ENCODE results near the gene CD151.
A peak's percentile ranks its signal among the peaks of the same experiment; 100 is the strongest.

Gene CD151

GRCh38 chr11:832529-833113 lies at the start of gene CD151:
Gene CD151, plus strand, starts transcription at chr11:832952. Its CDS starts 3,118 bp downstream, at chr11:836070.
- no peak for DNase-seq (ENCODE audit: low spot score)

- peak; percentile 25 for DNase-seq (ENCODE audit: low spot score)
Measured at GRCh38 chr11:783581-784015, 49.2 kb upstream of the CD151 start.

DNA sequence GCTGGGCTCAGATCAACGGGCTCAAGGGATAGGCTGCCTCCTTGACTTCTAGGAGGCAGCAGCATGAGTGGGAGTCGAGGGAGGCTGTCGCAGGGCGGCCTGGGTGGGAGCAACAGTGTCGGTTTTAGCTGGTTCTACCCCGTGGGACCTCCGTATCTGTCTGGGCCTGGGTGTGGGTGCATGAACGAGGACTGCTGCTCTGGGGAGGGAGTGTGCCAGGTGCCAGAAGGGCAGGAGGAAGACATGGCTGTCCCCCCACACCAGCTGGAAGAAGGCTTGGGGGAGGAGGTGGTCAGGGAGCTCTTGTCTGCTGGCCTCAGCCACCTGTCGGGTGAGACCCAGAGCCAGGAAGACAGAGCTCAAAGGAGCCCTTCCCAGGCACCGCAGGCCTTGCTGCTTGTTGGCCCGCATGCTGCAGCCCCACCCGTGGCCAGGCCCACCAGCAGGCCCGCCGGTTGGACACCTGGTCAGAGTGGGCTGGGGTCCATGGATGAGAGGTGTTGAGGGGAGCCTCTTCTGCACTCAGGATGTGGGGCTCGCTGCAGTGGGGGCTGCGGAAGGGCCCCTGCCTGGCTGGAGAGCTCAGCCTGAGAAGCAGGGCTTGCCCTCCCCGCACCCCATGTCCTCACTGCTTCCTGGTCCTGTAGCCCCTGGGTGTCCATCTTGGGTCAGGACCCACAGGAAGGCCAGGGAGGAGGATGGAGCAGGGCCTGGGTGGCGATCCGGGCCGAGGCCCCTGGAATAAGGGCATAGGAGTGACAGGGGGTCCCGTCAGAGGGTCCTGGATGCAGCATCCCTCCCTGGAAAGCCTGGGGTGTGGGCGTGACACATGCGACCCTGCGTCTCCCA lies 46.3 kb upstream of the CD151 start:
- no peak for DNase-seq (ENCODE audit: low spot score)

- no peak for DNase-seq (ENCODE audit: low spot score)
Measured at GRCh38 chr11:787084-787675, 45.6 kb upstream of the CD151 start.

GRCh38 chr11:788009-788640 lies 44.6 kb upstream of the CD151 start:
- no peak for DNase-seq (ENCODE audit: low spot score)

DNA sequence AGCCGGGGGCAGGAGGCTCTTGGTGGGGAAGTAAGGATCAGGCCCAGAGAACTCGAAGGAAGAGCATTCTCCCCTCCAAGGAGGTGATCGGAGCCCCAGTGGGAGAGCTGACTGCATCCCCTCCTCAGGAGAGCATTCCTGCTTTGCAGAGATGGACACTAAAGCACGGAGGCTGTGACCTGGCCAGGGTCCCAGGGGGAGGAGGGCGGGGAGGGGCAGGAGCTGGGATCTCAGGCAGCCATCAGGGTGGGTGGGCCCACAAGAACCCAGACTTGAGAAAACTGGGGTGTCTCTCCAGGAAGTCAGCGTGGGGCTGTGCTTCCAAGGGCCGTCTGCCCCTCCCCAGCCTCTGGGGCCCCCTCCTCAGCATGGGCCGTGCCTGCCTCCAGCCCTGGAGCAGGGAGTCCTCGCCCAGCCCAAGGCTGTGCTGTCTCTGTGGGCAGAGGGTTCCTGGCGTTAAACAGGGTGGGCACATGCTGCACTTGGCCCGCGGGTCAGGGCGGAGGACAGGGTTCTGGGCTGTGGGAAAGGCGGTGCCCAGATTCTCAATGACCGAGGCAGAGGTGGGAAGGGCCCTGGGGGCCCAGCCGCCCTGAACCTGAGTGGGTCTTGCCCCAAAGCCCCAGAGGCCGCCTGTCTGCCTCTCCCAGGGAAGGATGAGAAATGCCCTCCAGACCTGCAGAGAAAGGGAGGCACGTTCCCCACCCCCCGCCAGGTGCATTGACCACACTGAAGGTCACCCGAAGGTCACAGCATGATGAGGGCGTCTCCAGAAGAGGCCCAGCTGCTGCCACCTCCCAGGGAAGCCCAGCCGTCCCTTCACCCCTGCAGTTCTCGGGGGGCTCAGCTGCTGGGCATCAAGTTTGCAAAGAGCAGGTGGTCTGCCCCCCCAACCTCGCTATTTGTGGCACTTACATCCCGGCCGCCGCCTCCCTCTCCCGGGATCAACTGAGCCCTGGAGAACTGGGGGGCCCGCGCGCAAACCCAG lies 43.5 kb upstream of the CD151 start:
- no peak for DNase-seq (ENCODE audit: low spot score)

GRCh38 chr11:789943-790342 lies 42.8 kb upstream of the CD151 start, which contains the start of gene CEND1:
Gene CEND1, minus strand, starts transcription at chr11:790090. Its CDS starts 1,514 bp downstream, at chr11:788576.
- DNase-seq (ENCODE audit: low spot score), result peak; percentile 31

- no peak for DNase-seq (ENCODE audit: low spot score)
Measured at GRCh38 chr11:790721-791564, 41.8 kb upstream of the CD151 start.

DNA sequence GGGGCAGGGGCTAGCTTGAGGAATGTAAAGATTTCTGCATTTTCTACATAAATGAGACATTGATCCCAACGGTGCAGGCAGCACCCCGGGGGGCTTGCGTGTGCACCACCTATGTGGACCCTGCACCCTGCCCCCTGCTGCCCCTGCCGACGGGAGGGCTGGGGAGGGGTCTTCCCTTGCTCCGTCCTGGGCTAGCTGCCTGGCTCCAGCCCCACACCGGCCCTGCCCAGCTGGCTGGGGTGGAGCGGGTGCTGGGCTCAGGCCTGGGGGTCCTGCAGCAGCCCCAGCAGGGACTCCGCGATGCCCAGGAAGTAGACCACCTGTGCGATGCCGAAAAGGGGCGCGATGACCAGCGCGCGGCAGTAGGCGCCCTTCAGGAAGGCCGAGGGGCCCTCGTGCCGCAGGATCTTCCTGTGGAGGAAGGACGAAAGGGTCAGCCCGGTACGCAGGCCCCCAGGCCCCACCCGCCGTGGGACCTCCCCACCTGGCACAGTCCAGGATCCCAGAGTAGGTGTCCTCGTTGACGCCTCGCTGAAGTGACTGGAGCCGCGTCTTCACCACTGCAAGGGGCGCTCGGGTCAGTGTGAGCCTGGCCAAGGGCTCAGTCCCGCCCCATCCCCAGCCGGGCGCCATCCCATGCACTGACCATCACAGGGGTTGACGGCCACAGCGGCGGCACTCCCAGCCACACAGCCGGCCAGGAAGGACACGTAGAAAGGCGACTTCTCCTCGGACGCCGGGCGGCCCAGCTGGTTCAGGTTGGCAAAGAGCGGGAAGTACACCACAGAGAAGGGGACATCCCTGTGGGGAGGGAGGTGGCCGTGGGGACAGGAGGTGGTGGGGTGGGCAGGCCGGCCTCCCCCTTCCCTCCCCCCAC lies 40.9 kb upstream of the CD151 start:
- DNase-seq (ENCODE audit: low spot score), result no peak

GRCh38 chr11:792535-792821 lies 40.3 kb upstream of the CD151 start:
- DNase-seq (ENCODE audit: low spot score), result no peak

DNA sequence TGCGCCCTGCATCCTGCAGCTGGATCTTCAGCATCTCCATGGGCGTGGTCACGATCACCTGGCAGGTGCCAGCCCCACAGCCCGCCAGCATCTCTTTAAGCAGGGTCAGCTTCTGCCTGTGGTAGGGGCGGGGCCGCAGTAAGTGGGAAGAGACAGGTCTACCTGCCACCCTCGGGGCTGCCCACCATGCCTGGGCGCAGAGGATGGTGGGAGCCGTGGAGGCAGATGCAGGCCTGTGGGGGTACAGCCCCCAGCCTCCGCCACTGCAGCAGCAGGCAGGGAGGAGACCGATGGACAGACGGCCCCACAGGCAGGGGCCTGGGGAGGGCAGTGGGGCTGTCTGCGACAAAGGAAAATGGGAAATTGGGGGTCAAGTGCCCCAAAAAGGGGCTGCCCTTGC lies 39.9 kb upstream of the CD151 start:
- no peak for DNase-seq (ENCODE audit: low spot score)

DNA sequence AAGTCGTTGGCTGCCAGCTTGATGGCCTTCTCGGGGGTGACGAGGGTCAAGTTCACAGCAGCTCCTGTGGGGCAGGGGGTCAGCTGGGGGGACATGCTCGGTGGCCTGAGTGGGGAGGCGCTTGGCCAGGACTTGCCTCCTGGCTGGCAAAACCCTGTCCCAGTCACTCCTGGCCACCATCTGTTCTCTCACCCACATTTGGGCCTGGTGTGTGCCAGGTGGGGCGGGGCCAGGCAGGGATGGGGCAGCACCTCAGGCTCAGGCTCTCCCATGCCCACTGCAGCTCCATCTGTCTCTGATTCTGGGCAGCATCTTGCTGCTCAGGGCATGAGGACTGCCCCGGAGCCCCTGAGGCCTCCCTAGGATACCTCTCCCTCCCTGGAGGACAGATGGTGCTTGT lies 39.2 kb upstream of the CD151 start:
- no peak for DNase-seq (ENCODE audit: low spot score)

DNA sequence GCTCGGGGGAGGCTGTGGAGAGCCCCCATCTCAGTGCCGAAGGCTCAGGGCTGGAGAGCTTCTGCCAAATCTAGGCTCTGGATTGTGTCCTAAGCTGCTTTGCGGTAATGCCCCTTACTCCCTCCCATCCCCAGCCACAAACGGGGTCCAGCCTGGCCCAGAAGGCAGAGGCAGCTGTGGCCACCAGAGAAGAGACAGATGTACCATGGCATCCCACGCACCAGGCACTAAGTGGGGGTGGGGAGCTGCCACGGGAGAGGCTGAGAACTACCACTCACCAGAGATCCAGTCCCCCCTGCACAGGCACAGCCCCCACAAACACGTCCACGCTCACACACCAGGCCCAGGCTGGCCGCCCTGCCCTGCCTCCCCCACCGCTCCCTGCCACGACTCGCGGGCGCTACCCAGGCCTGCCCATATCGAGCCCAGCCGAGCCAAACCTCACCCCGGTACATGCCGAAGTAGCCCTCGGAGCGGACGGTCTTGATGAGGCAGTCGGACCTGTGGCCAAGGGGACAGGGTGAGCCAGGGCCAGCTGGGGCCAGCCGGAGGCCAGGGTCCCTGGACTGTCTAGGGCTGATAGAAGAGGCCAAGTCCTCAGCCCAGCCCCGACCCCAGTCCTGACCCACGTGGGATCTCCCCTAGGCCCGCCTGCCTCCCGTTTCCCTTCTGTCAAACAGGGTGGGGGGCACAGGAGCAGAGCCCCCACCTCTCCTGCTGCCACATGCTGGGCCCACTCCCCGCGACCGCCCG lies 38.6 kb upstream of the CD151 start:
- DNase-seq (ENCODE audit: low spot score), result no peak

- no peak for DNase-seq (ENCODE audit: low spot score)
Measured at GRCh38 chr11:794766-795633, 37.8 kb upstream of the CD151 start.

GRCh38 chr11:795634-796564 lies 36.9 kb upstream of the CD151 start:
- DNase-seq (ENCODE audit: low spot score), result peak; percentile 82

DNA sequence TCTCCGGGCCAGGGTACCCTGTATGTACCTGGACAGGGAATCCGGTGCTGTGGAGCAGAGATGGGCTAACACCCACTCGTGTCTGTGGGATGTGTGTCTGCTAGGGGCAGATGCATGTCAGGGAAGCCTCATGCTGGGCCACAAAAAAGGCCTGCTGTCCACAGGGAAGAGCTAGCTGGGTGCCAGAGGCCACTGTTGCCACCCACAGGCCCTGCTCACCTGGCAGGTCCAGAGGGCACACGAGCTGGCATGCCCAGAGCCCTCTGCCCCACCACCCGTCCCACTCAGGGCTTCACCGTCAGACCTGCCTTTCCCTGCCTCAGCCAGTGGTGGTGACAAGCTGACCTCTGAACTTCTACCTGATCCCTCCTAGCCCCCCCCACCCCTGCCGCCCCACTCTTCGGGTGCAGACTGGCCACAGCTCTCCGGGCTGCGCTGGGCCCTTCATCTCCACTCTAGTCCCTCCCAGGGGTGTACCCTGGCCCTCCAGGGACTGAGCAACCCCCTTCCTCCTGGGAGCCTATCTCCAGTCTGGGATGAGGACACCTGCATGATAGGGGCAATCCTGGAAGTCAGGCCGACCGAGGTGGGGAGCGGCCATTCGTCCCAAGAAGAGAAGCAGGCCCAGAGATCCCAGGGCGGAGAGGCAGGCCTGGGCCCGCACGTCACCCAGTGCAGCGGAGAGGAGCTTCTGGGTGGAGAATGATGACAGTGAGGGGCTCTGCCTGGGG lies 36.0 kb upstream of the CD151 start:
- no peak for DNase-seq (ENCODE audit: low spot score)

Data from CD4-positive, alpha-beta T cell treated with Interleukin-15 for 4 hours (primary cell).